Measurements from ENCODE around the gene KIF13A.

GRCh38 chr6:17928514-17929430 lies 58.7 kb downstream of the KIF13A start:
- TF ChIP-seq EZH2 (IDR thresholded peaks at IDR 0.05; ENCODE audit: borderline replicate concordance, low read depth, low read length, poor library complexity, severe bottlenecking) (no peak), CTCF (conservative IDR thresholded peaks at IDR 0.05; ENCODE audit: low read depth, low read length) (no peak)

All from A673 (cell line).